ENCODE results near the gene GDNF. TPM values are rescaled to one million over a fixed set of nuclear protein-coding genes. Genes with fewer than 3 reads are reported as not detected.
A peak's percentile ranks its signal among the peaks of the same experiment; 100 is the strongest.
"Not testable (repeated sequence)": the region's sequence is repeated elsewhere in the genome, so short reads cannot be mapped to it uniquely, and the experiment has no call there.

GDNF gene
- total and polyA plus RNA-seq, 5 donors from 2014 or later, result not detected

- Mint-ChIP-seq H3K4me3 (no peak overlapping the region), H3K27ac (no peak overlapping the region), H3K4me1 (no peaks in the 10 kb centered on the region), H3K27me3 (peaks cover 6% of the 10 kb centered on the region), H3K36me3 (no peaks in the 10 kb centered on the region), H3K9me3 (peaks cover 0 to 6% (median 3%) of the 10 kb centered on the region in 7 donors)
- H3K4me3 ChIP-seq (ENCODE audit: low read depth, low read length), result no peak overlapping the region
- H3K36me3 ChIP-seq (ENCODE audit: control insufficient read depth, insufficient read depth, low read length), result no peaks in the 10 kb centered on the region
- peaks cover 2% of the 10 kb centered on the region for H3K27me3 ChIP-seq (ENCODE audit: control insufficient read depth, insufficient read depth, low read length)
- ATAC-seq (ENCODE audit: low read depth in 2 of 2) (no peak), DNase-seq (no peak)
- no peaks in the 10 kb centered on the region for H3K4me1 ChIP-seq (ENCODE audit: control insufficient read depth, insufficient read depth, low read length, poor library complexity, severe bottlenecking)
- no peak overlapping the region for H3K27ac ChIP-seq (ENCODE audit: insufficient read depth, low read length, poor library complexity, severe bottlenecking)
- no peaks in the 10 kb centered on the region for H3K9me3 ChIP-seq (ENCODE audit: control insufficient read depth in 2 of 2, low read length in 2 of 2)
These were observed 36.4 kb downstream of the GDNF start for GRCh38 chr5:37803487-37803886.

GRCh38 chr5:37801521-37801920 lies 38.3 kb downstream of the GDNF start:
- Mint-ChIP-seq H3K4me3 (no peak overlapping the region), H3K36me3 (peaks cover 3% of the 10 kb centered on the region), H3K27me3 (peaks cover 6% of the 10 kb centered on the region), H3K27ac (no peak overlapping the region), H3K9me3 (peaks cover 0 to 7% (median 2%) of the 10 kb centered on the region in 7 donors), H3K4me1 (no peaks in the 10 kb centered on the region)
- DNase-seq (no peak), ATAC-seq (ENCODE audit: low read depth in 2 of 2) (no peak)
- Histone ChIP-seq H3K4me3 (ENCODE audit: low read depth, low read length) (no peak overlapping the region), H3K27ac (ENCODE audit: insufficient read depth, low read length, poor library complexity, severe bottlenecking) (no peak overlapping the region), H3K9me3 (ENCODE audit: control insufficient read depth in 2 of 2, low read length in 2 of 2) (no peaks in the 10 kb centered on the region), H3K36me3 (ENCODE audit: control insufficient read depth, insufficient read depth, low read length) (no peaks in the 10 kb centered on the region), H3K27me3 (ENCODE audit: control insufficient read depth, insufficient read depth, low read length) (peaks cover 2% of the 10 kb centered on the region), H3K4me1 (ENCODE audit: control insufficient read depth, insufficient read depth, low read length, poor library complexity, severe bottlenecking) (no peaks in the 10 kb centered on the region)

- no peak for ATAC-seq (ENCODE audit: low read depth in 2 of 2)
- Mint-ChIP-seq H3K36me3 (peaks cover 3% of the 10 kb centered on the region), H3K4me3 (no peak overlapping the region), H3K27me3 (peaks cover 6% of the 10 kb centered on the region), H3K27ac (no peak overlapping the region), H3K9me3 (peaks cover 0 to 9% (median 4%) of the 10 kb centered on the region in 7 donors), H3K4me1 (no peaks in the 10 kb centered on the region)
- Histone ChIP-seq H3K9me3 (ENCODE audit: control insufficient read depth in 2 of 2, low read length in 2 of 2) (no peaks in the 10 kb centered on the region), H3K4me3 (ENCODE audit: low read depth, low read length) (no peak overlapping the region), H3K4me1 (ENCODE audit: control insufficient read depth, insufficient read depth, low read length, poor library complexity, severe bottlenecking) (no peaks in the 10 kb centered on the region), H3K36me3 (ENCODE audit: control insufficient read depth, insufficient read depth, low read length) (no peaks in the 10 kb centered on the region), H3K27me3 (ENCODE audit: control insufficient read depth, insufficient read depth, low read length) (peaks cover 2% of the 10 kb centered on the region), H3K27ac (ENCODE audit: insufficient read depth, low read length, poor library complexity, severe bottlenecking) (no peak overlapping the region)
- peak in 1 of 3 donors; percentile 1 for DNase-seq
These were observed 39.9 kb downstream of the GDNF start for GRCh38 chr5:37799865-37800421.

GRCh38 chr5:37796435-37796834 lies 43.4 kb downstream of the GDNF start:
- peaks cover 0 to 22% (median 14%) of the 10 kb centered on the region in 7 donors for H3K9me3 Mint-ChIP-seq
- not testable (repeated sequence) for H3K27me3 Mint-ChIP-seq; H3K4me3 ChIP-seq (ENCODE audit: low read depth, low read length); H3K4me1 ChIP-seq (ENCODE audit: control insufficient read depth, insufficient read depth, low read length, poor library complexity, severe bottlenecking); H3K36me3 Mint-ChIP-seq; H3K27me3 ChIP-seq (ENCODE audit: control insufficient read depth, insufficient read depth, low read length); H3K9me3 ChIP-seq (ENCODE audit: control insufficient read depth in 2 of 2, low read length in 2 of 2); H3K4me1 Mint-ChIP-seq; H3K4me3 Mint-ChIP-seq; H3K27ac ChIP-seq (ENCODE audit: insufficient read depth, low read length, poor library complexity, severe bottlenecking); DNase-seq; H3K27ac Mint-ChIP-seq; H3K36me3 ChIP-seq (ENCODE audit: control insufficient read depth, insufficient read depth, low read length); ATAC-seq (ENCODE audit: low read depth in 2 of 2)

- not testable (repeated sequence) for H3K4me3 Mint-ChIP-seq; H3K9me3 ChIP-seq (ENCODE audit: control insufficient read depth in 2 of 2, low read length in 2 of 2); ATAC-seq (ENCODE audit: low read depth in 2 of 2); H3K4me1 Mint-ChIP-seq; H3K4me1 ChIP-seq (ENCODE audit: control insufficient read depth, insufficient read depth, low read length, poor library complexity, severe bottlenecking); H3K36me3 Mint-ChIP-seq; H3K4me3 ChIP-seq (ENCODE audit: low read depth, low read length); H3K27me3 ChIP-seq (ENCODE audit: control insufficient read depth, insufficient read depth, low read length); H3K27ac ChIP-seq (ENCODE audit: insufficient read depth, low read length, poor library complexity, severe bottlenecking); H3K27me3 Mint-ChIP-seq; H3K36me3 ChIP-seq (ENCODE audit: control insufficient read depth, insufficient read depth, low read length); DNase-seq
- Mint-ChIP-seq H3K27ac (peak overlapping the region in 1 of 3 donors; percentile 62), H3K9me3 (peaks cover 0 to 25% (median 14%) of the 10 kb centered on the region in 7 donors)
These were observed 44.5 kb downstream of the GDNF start for GRCh38 chr5:37795292-37795691.

- Histone ChIP-seq H3K9me3 (ENCODE audit: control insufficient read depth in 2 of 2, low read length in 2 of 2) (peaks cover 0 to 5% of the 10 kb centered on the region in 2 experiments), H3K4me1 (ENCODE audit: control insufficient read depth, insufficient read depth, low read length, poor library complexity, severe bottlenecking) (no peaks in the 10 kb centered on the region), H3K4me3 (ENCODE audit: low read depth, low read length) (no peak overlapping the region), H3K36me3 (ENCODE audit: control insufficient read depth, insufficient read depth, low read length) (no peaks in the 10 kb centered on the region), H3K27ac (ENCODE audit: insufficient read depth, low read length, poor library complexity, severe bottlenecking) (no peak overlapping the region), H3K27me3 (ENCODE audit: control insufficient read depth, insufficient read depth, low read length) (no peaks in the 10 kb centered on the region)
- ATAC-seq (ENCODE audit: low read depth in 2 of 2) (no peak), DNase-seq (no peak)
- H3K27ac Mint-ChIP-seq, result no peak overlapping the region
- H3K36me3 Mint-ChIP-seq, result peaks cover 3% of the 10 kb centered on the region
- H3K27me3 Mint-ChIP-seq, result peaks cover 5% of the 10 kb centered on the region
- peaks cover 0 to 25% (median 14%) of the 10 kb centered on the region in 7 donors for H3K9me3 Mint-ChIP-seq
- no peaks in the 10 kb centered on the region for H3K4me1 Mint-ChIP-seq
- H3K4me3 Mint-ChIP-seq, result no peak overlapping the region
These were observed 46.7 kb downstream of the GDNF start for GRCh38 chr5:37792975-37793631.

- H3K36me3 ChIP-seq (ENCODE audit: control insufficient read depth, insufficient read depth, low read length), result no peaks in the 10 kb centered on the region
- DNase-seq (no peak), ATAC-seq (ENCODE audit: low read depth in 2 of 2) (no peak)
- Mint-ChIP-seq H3K36me3 (no peaks in the 10 kb centered on the region), H3K27ac (no peak overlapping the region), H3K27me3 (peaks cover 5% of the 10 kb centered on the region), H3K9me3 (peaks cover 0 to 25% (median 12%) of the 10 kb centered on the region in 7 donors), H3K4me1 (no peaks in the 10 kb centered on the region), H3K4me3 (no peak overlapping the region)
- peaks cover 0 to 5% of the 10 kb centered on the region in 2 experiments for H3K9me3 ChIP-seq (ENCODE audit: control insufficient read depth in 2 of 2, low read length in 2 of 2)
- H3K4me1 ChIP-seq (ENCODE audit: control insufficient read depth, insufficient read depth, low read length, poor library complexity, severe bottlenecking), result no peaks in the 10 kb centered on the region
- H3K27me3 ChIP-seq (ENCODE audit: control insufficient read depth, insufficient read depth, low read length), result no peaks in the 10 kb centered on the region
- no peak overlapping the region for H3K27ac ChIP-seq (ENCODE audit: insufficient read depth, low read length, poor library complexity, severe bottlenecking)
- H3K4me3 ChIP-seq (ENCODE audit: low read depth, low read length), result no peak overlapping the region
These were observed 48.5 kb downstream of the GDNF start for GRCh38 chr5:37791321-37791720.

GRCh38 chr5:37789991-37790390 lies 49.9 kb downstream of the GDNF start:
- no peak overlapping the region for H3K4me3 Mint-ChIP-seq
- peaks cover 0 to 20% (median 12%) of the 10 kb centered on the region in 7 donors for H3K9me3 Mint-ChIP-seq
- Histone ChIP-seq H3K27ac (ENCODE audit: insufficient read depth, low read length, poor library complexity, severe bottlenecking) (no peak overlapping the region), H3K36me3 (ENCODE audit: control insufficient read depth, insufficient read depth, low read length) (no peaks in the 10 kb centered on the region), H3K4me3 (ENCODE audit: low read depth, low read length) (no peak overlapping the region), H3K4me1 (ENCODE audit: control insufficient read depth, insufficient read depth, low read length, poor library complexity, severe bottlenecking) (no peaks in the 10 kb centered on the region), H3K27me3 (ENCODE audit: control insufficient read depth, insufficient read depth, low read length) (no peaks in the 10 kb centered on the region), H3K9me3 (ENCODE audit: control insufficient read depth in 2 of 2, low read length in 2 of 2) (peaks cover 0 to 5% of the 10 kb centered on the region in 2 experiments)
- H3K36me3 Mint-ChIP-seq, result no peaks in the 10 kb centered on the region
- no peak for DNase-seq
- no peaks in the 10 kb centered on the region for H3K4me1 Mint-ChIP-seq
- H3K27ac Mint-ChIP-seq, result no peak overlapping the region
- peaks cover 5% of the 10 kb centered on the region for H3K27me3 Mint-ChIP-seq
- no peak for ATAC-seq (ENCODE audit: low read depth in 2 of 2)
